ENCODE measurements around the gene SEPHS1.

SEPHS1 gene

GRCh38 chr10:13395540-13395939 lies 47.4 kb upstream of the SEPHS1 start:
- TF ChIP-seq GABPA (IDR thresholded peaks at IDR 0.05; ENCODE audit: low read depth) (no peak), CTCF (IDR thresholded peaks at IDR 0.05; ENCODE audit: insufficient read depth, low read length) (no peak), REST (IDR thresholded peaks at IDR 0.05; ENCODE audit: insufficient replicate concordance, low read depth) (no peak), POLR2AphosphoS5 (IDR thresholded peaks at IDR 0.05; ENCODE audit: low read depth) (no peak), SPI1 (IDR thresholded peaks at IDR 0.05; ENCODE audit: borderline replicate concordance, low read depth) (no peak)
- DNase-seq (ENCODE audit: low read depth in 1 of 2, low spot score in 1 of 2), result no peak

GRCh38 chr10:13393640-13394039 lies 45.5 kb upstream of the SEPHS1 start:
- TF ChIP-seq GABPA (IDR thresholded peaks at IDR 0.05; ENCODE audit: low read depth) (no peak), SPI1 (IDR thresholded peaks at IDR 0.05; ENCODE audit: borderline replicate concordance, low read depth) (no peak), CTCF (IDR thresholded peaks at IDR 0.05; ENCODE audit: insufficient read depth, low read length) (no peak), REST (IDR thresholded peaks at IDR 0.05; ENCODE audit: insufficient replicate concordance, low read depth) (no peak), POLR2AphosphoS5 (IDR thresholded peaks at IDR 0.05; ENCODE audit: low read depth) (no peak)
- H3K4me3 ChIP-seq (replicated peaks; ENCODE audit: insufficient read depth, low read length), result no peak overlapping the region

More at GRCh38 chr10:13395540-13395939, 47.4 kb upstream of the SEPHS1 start:
- H3K27me3 ChIP-seq (ENCODE audit: insufficient read depth, poor library complexity, severe bottlenecking), result no peaks in the 10 kb centered on the region
- H3K4me3 ChIP-seq (replicated peaks; ENCODE audit: insufficient read depth, low read length), result no peak overlapping the region
- no peak overlapping the region for H3K27ac ChIP-seq (replicated peaks)

GRCh38 chr10:13392701-13393100 lies 44.6 kb upstream of the SEPHS1 start:
- TF ChIP-seq SPI1 (IDR thresholded peaks at IDR 0.05; ENCODE audit: borderline replicate concordance, low read depth) (no peak), REST (IDR thresholded peaks at IDR 0.05; ENCODE audit: insufficient replicate concordance, low read depth) (no peak), POLR2AphosphoS5 (IDR thresholded peaks at IDR 0.05; ENCODE audit: low read depth) (no peak), GABPA (IDR thresholded peaks at IDR 0.05; ENCODE audit: low read depth) (no peak), CTCF (IDR thresholded peaks at IDR 0.05; ENCODE audit: insufficient read depth, low read length) (no peak)
- DNase-seq (ENCODE audit: low read depth in 1 of 2, low spot score in 1 of 2), result no peak
- H3K27ac ChIP-seq (replicated peaks), result no peak overlapping the region
- no peak overlapping the region for H3K4me3 ChIP-seq (replicated peaks; ENCODE audit: insufficient read depth, low read length)
- H3K27me3 ChIP-seq (ENCODE audit: insufficient read depth, poor library complexity, severe bottlenecking), result no peaks in the 10 kb centered on the region

More at GRCh38 chr10:13393640-13394039, 45.5 kb upstream of the SEPHS1 start:
- DNase-seq (ENCODE audit: low read depth in 1 of 2, low spot score in 1 of 2), result no peak
- Histone ChIP-seq H3K27me3 (ENCODE audit: insufficient read depth, poor library complexity, severe bottlenecking) (no peaks in the 10 kb centered on the region), H3K27ac (replicated peaks) (no peak overlapping the region)

Data from HL-60 (cell line).